ENCODE data around the gene TM9SF1. TPM values are rescaled to one million over a fixed set of nuclear protein-coding genes. Genes with fewer than 3 reads are reported as not detected.

The TM9SF1 gene
- total RNA-seq, 1 experiment from 2014 or later: 44.7 TPM

DNA sequence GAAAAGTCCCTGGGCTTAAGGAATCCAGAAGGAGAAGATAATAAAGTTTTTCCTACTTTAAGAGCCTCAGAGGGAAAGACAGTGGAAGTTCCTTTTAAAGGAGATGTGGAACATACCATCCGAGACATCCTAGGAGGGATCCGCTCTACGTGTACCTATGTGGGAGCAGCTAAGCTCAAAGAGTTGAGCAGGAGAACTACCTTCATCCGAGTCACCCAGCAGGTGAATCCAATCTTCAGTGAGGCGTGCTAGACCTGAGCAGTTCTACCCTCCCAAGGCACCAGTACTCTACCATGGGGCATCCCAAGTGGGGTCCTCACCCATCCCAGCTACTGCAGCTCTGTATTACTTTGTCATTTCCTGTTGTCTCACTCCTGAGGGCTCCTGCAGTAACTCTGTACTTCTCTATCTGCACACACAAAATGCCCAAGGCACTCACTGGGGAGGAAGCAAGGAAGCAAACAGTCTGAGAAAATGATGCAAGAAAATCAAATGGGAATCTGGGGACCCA, 43.3 kb upstream of the TM9SF1 start:
- no peak overlapping the region for H3K4me3 ChIP-seq (ENCODE audit: low read depth in 2 of 2, low read length in 2 of 2)
- BruUV-seq (replicated peaks): no TSS peak
- DNase-seq (ENCODE audit: low read depth, low spot score): no peak
- intact Hi-C loops (cut with micrococcal nuclease; ENCODE audit: unreplicated experiment) (no loop called here), in situ Hi-C loops (cut with HindIII; ENCODE audit: low pct_unique_long_range_greater_than_20kb, low sequenced_read_pairs) (no loop called here)
- POLR2A ChIA-PET: no interaction called here
- no peaks in the 10 kb centered on the region for H3K9me3 ChIP-seq (ENCODE audit: control insufficient read depth, insufficient read depth, low read depth, low read length)
- CTCF ChIA-PET: no interaction called here
- peaks cover 24% of the 10 kb centered on the region for H3K4me1 ChIP-seq (ENCODE audit: control insufficient read depth, insufficient read depth, low read length)
- no peak for ATAC-seq
- no peaks in the 10 kb centered on the region for H3K27me3 ChIP-seq (ENCODE audit: control insufficient read depth, insufficient read depth, low read length)
- no peak overlapping the region for H3K27ac ChIP-seq (ENCODE audit: low read length)
- H3K36me3 ChIP-seq (ENCODE audit: control insufficient read depth, insufficient read depth, low read length): peaks cover 8% of the 10 kb centered on the region
- TF ChIP-seq TCF7L2 (IDR thresholded peaks at IDR 0.05; ENCODE audit: low read depth, low read length): no peak
- no peak for TF ChIP-seq POLR2AphosphoS5 (IDR thresholded peaks at IDR 0.05; ENCODE audit: low read depth, low read length)
- no peak for TF ChIP-seq SIN3A (IDR thresholded peaks at IDR 0.05; ENCODE audit: borderline replicate concordance, insufficient read depth, low read depth, low read length)
- TF ChIP-seq, protein P1, sequence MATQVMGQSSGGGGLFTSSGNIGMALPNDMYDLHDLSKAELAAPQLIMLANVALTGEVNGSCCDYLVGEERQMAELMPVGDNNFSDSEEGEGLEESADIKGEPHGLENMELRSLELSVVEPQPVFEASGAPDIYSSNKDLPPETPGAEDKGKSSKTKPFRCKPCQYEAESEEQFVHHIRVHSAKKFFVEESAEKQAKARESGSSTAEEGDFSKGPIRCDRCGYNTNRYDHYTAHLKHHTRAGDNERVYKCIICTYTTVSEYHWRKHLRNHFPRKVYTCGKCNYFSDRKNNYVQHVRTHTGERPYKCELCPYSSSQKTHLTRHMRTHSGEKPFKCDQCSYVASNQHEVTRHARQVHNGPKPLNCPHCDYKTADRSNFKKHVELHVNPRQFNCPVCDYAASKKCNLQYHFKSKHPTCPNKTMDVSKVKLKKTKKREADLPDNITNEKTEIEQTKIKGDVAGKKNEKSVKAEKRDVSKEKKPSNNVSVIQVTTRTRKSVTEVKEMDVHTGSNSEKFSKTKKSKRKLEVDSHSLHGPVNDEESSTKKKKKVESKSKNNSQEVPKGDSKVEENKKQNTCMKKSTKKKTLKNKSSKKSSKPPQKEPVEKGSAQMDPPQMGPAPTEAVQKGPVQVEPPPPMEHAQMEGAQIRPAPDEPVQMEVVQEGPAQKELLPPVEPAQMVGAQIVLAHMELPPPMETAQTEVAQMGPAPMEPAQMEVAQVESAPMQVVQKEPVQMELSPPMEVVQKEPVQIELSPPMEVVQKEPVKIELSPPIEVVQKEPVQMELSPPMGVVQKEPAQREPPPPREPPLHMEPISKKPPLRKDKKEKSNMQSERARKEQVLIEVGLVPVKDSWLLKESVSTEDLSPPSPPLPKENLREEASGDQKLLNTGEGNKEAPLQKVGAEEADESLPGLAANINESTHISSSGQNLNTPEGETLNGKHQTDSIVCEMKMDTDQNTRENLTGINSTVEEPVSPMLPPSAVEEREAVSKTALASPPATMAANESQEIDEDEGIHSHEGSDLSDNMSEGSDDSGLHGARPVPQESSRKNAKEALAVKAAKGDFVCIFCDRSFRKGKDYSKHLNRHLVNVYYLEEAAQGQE (IDR thresholded peaks at IDR 0.05; ENCODE audit: insufficient read depth in 1 of 2, low read depth in 2 of 2, low read length in 1 of 2): no peak
- TF ChIP-seq, protein P2, sequence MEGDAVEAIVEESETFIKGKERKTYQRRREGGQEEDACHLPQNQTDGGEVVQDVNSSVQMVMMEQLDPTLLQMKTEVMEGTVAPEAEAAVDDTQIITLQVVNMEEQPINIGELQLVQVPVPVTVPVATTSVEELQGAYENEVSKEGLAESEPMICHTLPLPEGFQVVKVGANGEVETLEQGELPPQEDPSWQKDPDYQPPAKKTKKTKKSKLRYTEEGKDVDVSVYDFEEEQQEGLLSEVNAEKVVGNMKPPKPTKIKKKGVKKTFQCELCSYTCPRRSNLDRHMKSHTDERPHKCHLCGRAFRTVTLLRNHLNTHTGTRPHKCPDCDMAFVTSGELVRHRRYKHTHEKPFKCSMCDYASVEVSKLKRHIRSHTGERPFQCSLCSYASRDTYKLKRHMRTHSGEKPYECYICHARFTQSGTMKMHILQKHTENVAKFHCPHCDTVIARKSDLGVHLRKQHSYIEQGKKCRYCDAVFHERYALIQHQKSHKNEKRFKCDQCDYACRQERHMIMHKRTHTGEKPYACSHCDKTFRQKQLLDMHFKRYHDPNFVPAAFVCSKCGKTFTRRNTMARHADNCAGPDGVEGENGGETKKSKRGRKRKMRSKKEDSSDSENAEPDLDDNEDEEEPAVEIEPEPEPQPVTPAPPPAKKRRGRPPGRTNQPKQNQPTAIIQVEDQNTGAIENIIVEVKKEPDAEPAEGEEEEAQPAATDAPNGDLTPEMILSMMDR (IDR thresholded peaks at IDR 0.05): no peak

DNA sequence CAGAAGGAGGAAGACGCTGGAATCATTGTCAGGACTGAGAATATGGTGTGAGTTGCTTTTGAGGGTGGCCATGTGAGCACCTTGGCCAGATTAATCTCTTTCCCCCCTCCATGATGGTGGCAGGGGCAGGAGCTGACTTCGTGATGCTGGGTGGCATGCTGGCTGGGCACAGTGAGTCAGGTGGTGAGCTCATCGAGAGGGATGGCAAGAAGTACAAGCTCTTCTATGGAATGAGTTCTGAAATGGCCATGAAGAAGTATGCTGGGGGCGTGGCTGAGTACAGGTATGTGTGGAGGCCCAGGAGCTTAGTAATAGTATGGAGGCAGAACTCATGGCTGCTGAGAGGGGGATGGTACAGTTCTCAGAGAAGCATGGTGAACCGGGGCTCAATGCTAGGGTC, 42.9 kb upstream of the TM9SF1 start:
- ChIA-PET POLR2A (interaction anchor here (0.5 kb wide), 1 partner anchor 194 kb away, joined by 5 read pairs; no protein-coding TSS in a partner anchor), CTCF (no interaction called here)
- no TSS peak for BruUV-seq (replicated peaks)
- Histone ChIP-seq H3K4me1 (ENCODE audit: control insufficient read depth, insufficient read depth, low read length) (peaks cover 26% of the 10 kb centered on the region), H3K4me3 (ENCODE audit: low read depth in 2 of 2, low read length in 2 of 2) (no peak overlapping the region), H3K27ac (ENCODE audit: low read length) (no peak overlapping the region), H3K27me3 (ENCODE audit: control insufficient read depth, insufficient read depth, low read length) (no peaks in the 10 kb centered on the region), H3K36me3 (ENCODE audit: control insufficient read depth, insufficient read depth, low read length) (peaks cover 8% of the 10 kb centered on the region), H3K9me3 (ENCODE audit: control insufficient read depth, insufficient read depth, low read depth, low read length) (no peaks in the 10 kb centered on the region)
- in situ Hi-C loops (cut with HindIII; ENCODE audit: low pct_unique_long_range_greater_than_20kb, low sequenced_read_pairs) (no loop called here), intact Hi-C loops (cut with micrococcal nuclease; ENCODE audit: unreplicated experiment) (no loop called here)
- DNase-seq (ENCODE audit: low read depth, low spot score) (no peak), ATAC-seq (no peak)
- TF ChIP-seq TCF7L2 (IDR thresholded peaks at IDR 0.05; ENCODE audit: low read depth, low read length) (no peak), POLR2AphosphoS5 (IDR thresholded peaks at IDR 0.05; ENCODE audit: low read depth, low read length) (no peak), SIN3A (IDR thresholded peaks at IDR 0.05; ENCODE audit: borderline replicate concordance, insufficient read depth, low read depth, low read length) (no peak)
- TF ChIP-seq, protein P1 (IDR thresholded peaks at IDR 0.05; ENCODE audit: insufficient read depth in 1 of 2, low read depth in 2 of 2, low read length in 1 of 2): no peak
- TF ChIP-seq, protein P2 (IDR thresholded peaks at IDR 0.05): no peak

Data from Panc1 (cell line).